ENCODE measurements around the gene SEC24B. TPM values are rescaled to one million over a fixed set of nuclear protein-coding genes. Genes with fewer than 3 reads are reported as not detected.

SEC24B gene
- total and polyA plus RNA-seq, 4 donors: 7.3 to 40.8 (median 24.7) TPM

DNA sequence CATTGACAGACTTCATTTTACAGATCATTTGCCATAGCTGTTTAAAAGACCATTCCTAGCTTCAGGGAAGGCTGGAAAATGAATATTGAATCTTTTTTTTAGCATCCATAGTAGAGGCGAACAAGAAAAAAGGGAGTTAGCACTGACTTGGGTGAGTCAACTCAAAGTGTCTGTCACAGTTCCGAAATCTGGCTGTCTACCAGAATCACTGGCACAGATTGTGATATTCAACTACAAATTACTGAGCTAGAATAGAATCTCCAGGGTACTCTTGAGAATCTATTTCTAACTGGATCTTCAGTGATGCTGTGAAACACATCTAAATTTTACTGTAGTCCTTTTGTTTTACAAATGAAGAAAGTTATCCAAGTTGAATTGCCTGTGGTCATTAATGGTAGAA is 31.5 kb downstream of the SEC24B start:
- no peaks in the 10 kb centered on the region for H3K9me3 ChIP-seq (ENCODE audit: control insufficient read depth, low read length)
- intact Hi-C loops (cut with DNase I): no loop called here
- H3K4me1 ChIP-seq (ENCODE audit: control insufficient read depth in 1 of 2, insufficient read depth in 2 of 2, low read length in 2 of 2): peaks cover 0 to 6% of the 10 kb centered on the region in 2 donors
- H3K27me3 ChIP-seq (ENCODE audit: control insufficient read depth in 1 of 2, insufficient read depth in 2 of 2, low read length in 1 of 2): no peaks in the 10 kb centered on the region
- H3K36me3 ChIP-seq (ENCODE audit: control insufficient read depth in 1 of 2, insufficient read depth in 2 of 2, low read length in 1 of 2): peaks cover 0 to 2% of the 10 kb centered on the region in 2 donors
- no peak overlapping the region for H3K4me3 ChIP-seq (ENCODE audit: low read length in 2 of 2)
- WGBS, 2 donors: 2 to 10% methylated on average over 2 of the region's 2 CpGs
- H3K27ac ChIP-seq (ENCODE audit: low read depth in 1 of 2, low read length in 2 of 2): no peak overlapping the region
- DNase-seq (no peak), ATAC-seq (ENCODE audit: low FRiP score) (no peak)

DNA sequence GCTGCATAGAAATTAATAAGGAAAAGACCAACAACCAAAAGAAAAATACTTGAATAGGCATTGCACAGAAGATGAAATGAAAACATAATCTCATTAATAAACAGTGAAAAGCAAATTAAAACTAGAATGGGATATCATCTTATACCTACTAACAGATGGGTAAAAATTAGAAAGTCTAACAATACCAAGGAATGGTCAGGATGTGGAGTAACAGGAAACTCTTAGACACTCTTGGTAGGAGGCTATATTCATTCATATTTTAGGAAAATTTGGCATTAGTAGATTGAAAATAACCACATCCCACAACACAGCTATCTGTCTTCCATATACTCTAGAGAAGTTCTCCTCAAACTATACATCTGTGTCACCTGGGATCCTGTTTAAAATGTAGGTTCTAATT is 36.3 kb downstream of the SEC24B start:
- peaks cover 2 to 8% of the 10 kb centered on the region in 2 donors for H3K4me1 ChIP-seq (ENCODE audit: control insufficient read depth in 1 of 2, insufficient read depth in 2 of 2, low read length in 2 of 2)
- intact Hi-C loops (cut with DNase I): no loop called here
- DNase-seq: no peak

DNA sequence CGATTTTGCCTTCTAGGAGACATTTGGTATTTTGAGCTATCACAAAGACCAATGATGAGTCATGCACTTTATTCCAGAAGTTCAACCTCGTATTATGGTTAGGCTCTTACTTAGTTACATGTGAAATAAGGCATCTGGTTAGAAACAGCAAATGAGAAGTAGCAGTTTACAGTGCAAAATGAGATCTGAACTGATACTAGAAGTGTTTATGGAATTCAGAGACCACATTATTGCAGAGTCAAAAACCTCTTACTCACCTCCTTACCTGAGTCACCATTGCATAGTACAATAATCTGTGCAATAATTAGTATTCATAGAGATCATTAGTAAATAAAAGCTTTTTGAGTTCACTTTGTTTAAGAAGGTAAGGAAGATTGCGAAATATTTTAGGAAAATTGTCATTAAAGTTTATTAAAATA is 38.7 kb downstream of the SEC24B start:
- H3K36me3 ChIP-seq (ENCODE audit: control insufficient read depth in 1 of 2, insufficient read depth in 2 of 2, low read length in 1 of 2): no peaks in the 10 kb centered on the region
- H3K4me1 ChIP-seq (ENCODE audit: control insufficient read depth in 1 of 2, insufficient read depth in 2 of 2, low read length in 2 of 2): peaks cover 2 to 6% of the 10 kb centered on the region in 2 donors
- H3K27me3 ChIP-seq (ENCODE audit: control insufficient read depth in 1 of 2, insufficient read depth in 2 of 2, low read length in 1 of 2): no peaks in the 10 kb centered on the region
- intact Hi-C loops (cut with DNase I): no loop called here
- whole genome bisulfite sequencing, 2 donors: 37 to 44% methylated on average over 3 of the region's 3 CpGs
- no peak overlapping the region for H3K4me3 ChIP-seq (ENCODE audit: low read length in 2 of 2)
- DNase-seq (no peak), ATAC-seq (ENCODE audit: low FRiP score) (no peak)
- H3K9me3 ChIP-seq (ENCODE audit: control insufficient read depth, low read length): no peaks in the 10 kb centered on the region
- H3K27ac ChIP-seq (ENCODE audit: low read depth in 1 of 2, low read length in 2 of 2): no peak overlapping the region

More for the DNA sequence above, 36.3 kb downstream of the SEC24B start:
- Histone ChIP-seq H3K9me3 (ENCODE audit: control insufficient read depth, low read length) (no peaks in the 10 kb centered on the region), H3K36me3 (ENCODE audit: control insufficient read depth in 1 of 2, insufficient read depth in 2 of 2, low read length in 1 of 2) (no peaks in the 10 kb centered on the region), H3K27ac (ENCODE audit: low read depth in 1 of 2, low read length in 2 of 2) (no peak overlapping the region), H3K27me3 (ENCODE audit: control insufficient read depth in 1 of 2, insufficient read depth in 2 of 2, low read length in 1 of 2) (no peaks in the 10 kb centered on the region), H3K4me3 (ENCODE audit: low read length in 2 of 2) (no peak overlapping the region)
- ATAC-seq (ENCODE audit: low FRiP score): no peak

DNA sequence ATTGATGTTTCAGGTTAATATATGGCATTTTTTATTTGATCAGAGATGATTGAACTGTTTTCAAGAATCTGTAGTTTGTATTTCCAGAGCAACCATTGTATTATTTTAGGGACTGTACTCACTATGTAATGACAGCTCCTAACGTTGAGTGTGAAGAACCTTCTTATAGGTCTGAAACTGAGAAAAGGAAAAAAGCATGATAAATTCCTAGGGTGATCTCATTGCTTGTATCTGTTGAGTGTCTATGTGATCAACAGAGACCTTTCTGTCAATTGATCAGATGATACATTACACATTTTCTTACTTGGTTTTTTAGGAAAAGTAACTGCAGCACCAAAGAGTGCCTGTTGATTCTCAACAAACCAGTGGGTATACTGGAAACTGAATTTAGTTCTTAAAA is 40.2 kb downstream of the SEC24B start:
- H3K36me3 ChIP-seq (ENCODE audit: control insufficient read depth in 1 of 2, insufficient read depth in 2 of 2, low read length in 1 of 2): no peaks in the 10 kb centered on the region
- DNase-seq (no peak), ATAC-seq (ENCODE audit: low FRiP score) (no peak)
- WGBS, 2 donors: 23 to 27% methylated on average over 1 of the region's 1 CpG
- H3K4me3 ChIP-seq (ENCODE audit: low read length in 2 of 2): no peak overlapping the region
- intact Hi-C loops (cut with DNase I): no loop called here
- H3K9me3 ChIP-seq (ENCODE audit: control insufficient read depth, low read length): no peaks in the 10 kb centered on the region
- H3K4me1 ChIP-seq (ENCODE audit: control insufficient read depth in 1 of 2, insufficient read depth in 2 of 2, low read length in 2 of 2): peaks cover 2 to 3% of the 10 kb centered on the region in 2 donors
- H3K27me3 ChIP-seq (ENCODE audit: control insufficient read depth in 1 of 2, insufficient read depth in 2 of 2, low read length in 1 of 2): no peaks in the 10 kb centered on the region
- no peak overlapping the region for H3K27ac ChIP-seq (ENCODE audit: low read depth in 1 of 2, low read length in 2 of 2)

GRCh38 chr4:109486007-109486406 is 52.4 kb downstream of the SEC24B start:
- no peak for ATAC-seq (ENCODE audit: low FRiP score)
- 94 to 98% methylated on average over 1 of the region's 1 CpG for WGBS, 2 donors
- no peaks in the 10 kb centered on the region for H3K27me3 ChIP-seq (ENCODE audit: control insufficient read depth in 1 of 2, insufficient read depth in 2 of 2, low read length in 1 of 2)

GRCh38 chr4:109494563-109494962 is 60.9 kb downstream of the SEC24B start:
- ATAC-seq (ENCODE audit: low FRiP score) (no peak), DNase-seq (no peak)
- H3K4me1 ChIP-seq (ENCODE audit: control insufficient read depth in 1 of 2, insufficient read depth in 2 of 2, low read length in 2 of 2): no peaks in the 10 kb centered on the region
- no peaks in the 10 kb centered on the region for H3K9me3 ChIP-seq (ENCODE audit: control insufficient read depth, low read length)
- peaks cover 2 to 11% of the 10 kb centered on the region in 2 donors for H3K36me3 ChIP-seq (ENCODE audit: control insufficient read depth in 1 of 2, insufficient read depth in 2 of 2, low read length in 1 of 2)
- H3K27me3 ChIP-seq (ENCODE audit: control insufficient read depth in 1 of 2, insufficient read depth in 2 of 2, low read length in 1 of 2): no peaks in the 10 kb centered on the region
- no peak overlapping the region for H3K27ac ChIP-seq (ENCODE audit: low read depth in 1 of 2, low read length in 2 of 2)
- intact Hi-C loops (cut with DNase I): no loop called here
- WGBS, 2 donors: 53 to 55% methylated on average over 3 of the region's 3 CpGs
- H3K4me3 ChIP-seq (ENCODE audit: low read length in 2 of 2): no peak overlapping the region

More at GRCh38 chr4:109486007-109486406, 52.4 kb downstream of the SEC24B start:
- DNase-seq: no peak
- H3K4me1 ChIP-seq (ENCODE audit: control insufficient read depth in 1 of 2, insufficient read depth in 2 of 2, low read length in 2 of 2): no peaks in the 10 kb centered on the region
- no peak overlapping the region for H3K27ac ChIP-seq (ENCODE audit: low read depth in 1 of 2, low read length in 2 of 2)
- H3K9me3 ChIP-seq (ENCODE audit: control insufficient read depth, low read length): no peaks in the 10 kb centered on the region
- H3K36me3 ChIP-seq (ENCODE audit: control insufficient read depth in 1 of 2, insufficient read depth in 2 of 2, low read length in 1 of 2): no peaks in the 10 kb centered on the region
- no peak overlapping the region for H3K4me3 ChIP-seq (ENCODE audit: low read length in 2 of 2)
- intact Hi-C loops (cut with DNase I): loop anchor here in 1 of 2 donors (10.0 kb wide), 1 partner anchor 51 kb away; the partner anchor contains the start of gene SEC24B

DNA sequence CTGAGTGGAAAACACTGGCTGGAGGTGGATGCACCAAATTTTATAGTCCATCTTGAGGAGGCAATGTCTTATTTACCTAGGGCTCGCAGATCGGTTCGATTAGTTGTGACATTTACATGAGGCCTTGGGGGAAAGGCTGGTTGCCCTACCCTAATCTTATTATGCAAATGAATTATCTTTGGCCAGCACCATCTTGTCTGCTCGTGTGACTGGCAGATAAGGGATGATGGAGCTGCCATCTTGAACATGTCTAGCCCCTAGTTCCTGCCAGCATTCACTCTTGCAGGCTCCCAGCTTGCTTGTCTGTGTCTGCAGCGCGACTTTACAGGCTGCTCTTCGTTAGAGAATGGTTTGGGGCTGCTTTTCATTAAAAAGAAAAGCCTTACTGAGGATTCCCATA is 61.9 kb downstream of the SEC24B start:
- DNase-seq (no peak), ATAC-seq (ENCODE audit: low FRiP score) (no peak)
- H3K4me3 ChIP-seq (ENCODE audit: low read length in 2 of 2): no peak overlapping the region
- peaks cover 2 to 11% of the 10 kb centered on the region in 2 donors for H3K36me3 ChIP-seq (ENCODE audit: control insufficient read depth in 1 of 2, insufficient read depth in 2 of 2, low read length in 1 of 2)
- no peak overlapping the region for H3K27ac ChIP-seq (ENCODE audit: low read depth in 1 of 2, low read length in 2 of 2)
- no peaks in the 10 kb centered on the region for H3K27me3 ChIP-seq (ENCODE audit: control insufficient read depth in 1 of 2, insufficient read depth in 2 of 2, low read length in 1 of 2)
- WGBS, 2 donors: 89 to 93% methylated on average over 7 of the region's 7 CpGs
- H3K4me1 ChIP-seq (ENCODE audit: control insufficient read depth in 1 of 2, insufficient read depth in 2 of 2, low read length in 2 of 2): no peaks in the 10 kb centered on the region
- H3K9me3 ChIP-seq (ENCODE audit: control insufficient read depth, low read length): no peaks in the 10 kb centered on the region
- intact Hi-C loops (cut with DNase I): no loop called here

GRCh38 chr4:109496875-109497274 is 63.3 kb downstream of the SEC24B start:
- DNase-seq (no peak), ATAC-seq (ENCODE audit: low FRiP score) (no peak)
- 93 to 95% methylated on average over 2 of the region's 2 CpGs for WGBS, 2 donors
- H3K4me1 ChIP-seq (ENCODE audit: control insufficient read depth in 1 of 2, insufficient read depth in 2 of 2, low read length in 2 of 2): no peaks in the 10 kb centered on the region
- H3K4me3 ChIP-seq (ENCODE audit: low read length in 2 of 2): no peak overlapping the region
- H3K27ac ChIP-seq (ENCODE audit: low read depth in 1 of 2, low read length in 2 of 2): no peak overlapping the region
- no peaks in the 10 kb centered on the region for H3K27me3 ChIP-seq (ENCODE audit: control insufficient read depth in 1 of 2, insufficient read depth in 2 of 2, low read length in 1 of 2)
- H3K9me3 ChIP-seq (ENCODE audit: control insufficient read depth, low read length): no peaks in the 10 kb centered on the region
- intact Hi-C loops (cut with DNase I): no loop called here
- peaks cover 2 to 11% of the 10 kb centered on the region in 2 donors for H3K36me3 ChIP-seq (ENCODE audit: control insufficient read depth in 1 of 2, insufficient read depth in 2 of 2, low read length in 1 of 2)

GRCh38 chr4:109497511-109497910 is 63.9 kb downstream of the SEC24B start:
- H3K4me1 ChIP-seq (ENCODE audit: control insufficient read depth in 1 of 2, insufficient read depth in 2 of 2, low read length in 2 of 2): no peaks in the 10 kb centered on the region
- ATAC-seq (ENCODE audit: low FRiP score) (no peak), DNase-seq (no peak)
- H3K4me3 ChIP-seq (ENCODE audit: low read length in 2 of 2): no peak overlapping the region
- no peak overlapping the region for H3K27ac ChIP-seq (ENCODE audit: low read depth in 1 of 2, low read length in 2 of 2)
- no peaks in the 10 kb centered on the region for H3K9me3 ChIP-seq (ENCODE audit: control insufficient read depth, low read length)
- peaks cover 2 to 11% of the 10 kb centered on the region in 2 donors for H3K36me3 ChIP-seq (ENCODE audit: control insufficient read depth in 1 of 2, insufficient read depth in 2 of 2, low read length in 1 of 2)
- H3K27me3 ChIP-seq (ENCODE audit: control insufficient read depth in 1 of 2, insufficient read depth in 2 of 2, low read length in 1 of 2): no peaks in the 10 kb centered on the region
- intact Hi-C loops (cut with DNase I): no loop called here
